Measurements from ENCODE around the gene TESK2. TPM values are rescaled to one million over a fixed set of nuclear protein-coding genes. Genes with fewer than 3 reads are reported as not detected.
A peak's percentile ranks its signal among the peaks of the same experiment; 100 is the strongest.

TESK2 gene
- total and polyA plus RNA-seq, 11 donors: 0.50 to 4.7 (median 1.5) TPM

- Histone ChIP-seq H3K4me1 (peaks cover 11 to 32% (median 24%) of the 10 kb centered on the region in 12 donors), H3K27ac (no peak overlapping the region), H3K4me3 (no peak overlapping the region), H3K9me3 (no peaks in the 10 kb centered on the region), H3K27me3 (no peaks in the 10 kb centered on the region), H3K36me3 (peaks cover 0 to 51% (median 42%) of the 10 kb centered on the region in 9 donors)
- DNase-seq: no peak
- WGBS, 4 donors: 93 to 98% (median 95%) methylated on average over 2 of the region's 2 CpGs
- TF ChIP-seq POLR2A (IDR thresholded peaks at IDR 0.05): no peak
- no peak for TF ChIP-seq CTCF (IDR thresholded peaks at IDR 0.05)
- intact Hi-C loops (cut with DNase I): no loop called here
- ATAC-seq: no peak
Observed at GRCh38 chr1:45346473-45346872, 144.5 kb downstream of the TESK2 start.

GRCh38 chr1:45345014-45345413 is 145.9 kb downstream of the TESK2 start:
- H3K27ac ChIP-seq: no peak overlapping the region
- intact Hi-C loops (cut with DNase I): no loop called here
- H3K4me1 ChIP-seq: peaks cover 11 to 39% (median 34%) of the 10 kb centered on the region in 12 donors
- ATAC-seq: no peak
- no peak for TF ChIP-seq CTCF (IDR thresholded peaks at IDR 0.05)
- TF ChIP-seq POLR2A (IDR thresholded peaks at IDR 0.05): no peak
- WGBS, 4 donors: 91 to 96% (median 95%) methylated on average over 11 to 13 of the region's 13 CpGs
- no peak overlapping the region for H3K4me3 ChIP-seq
- peaks cover 0 to 53% (median 42%) of the 10 kb centered on the region in 9 donors for H3K36me3 ChIP-seq
- no peak for DNase-seq
- H3K9me3 ChIP-seq: no peaks in the 10 kb centered on the region
- no peaks in the 10 kb centered on the region for H3K27me3 ChIP-seq

- no peak overlapping the region for H3K27ac ChIP-seq
- H3K9me3 ChIP-seq: no peaks in the 10 kb centered on the region
- intact Hi-C loops (cut with DNase I): loop anchor here in 1 of 10 donors (5.0 kb wide), 1 partner anchor 148 kb away; the partner anchor contains the start of gene TESK2
- H3K27me3 ChIP-seq: no peaks in the 10 kb centered on the region
- WGBS, 4 donors: 96 to 100% (median 99%) methylated on average over 2 of the region's 2 CpGs
- no peak for DNase-seq
- H3K36me3 ChIP-seq: peaks cover 0 to 53% (median 42%) of the 10 kb centered on the region in 9 donors
- H3K4me1 ChIP-seq: peaks cover 11 to 37% (median 34%) of the 10 kb centered on the region in 12 donors
- no peak for ATAC-seq
- no peak for TF ChIP-seq POLR2A (IDR thresholded peaks at IDR 0.05)
- TF ChIP-seq CTCF (IDR thresholded peaks at IDR 0.05): no peak
- H3K4me3 ChIP-seq: no peak overlapping the region
Observed at GRCh38 chr1:45344499-45344898, 146.5 kb downstream of the TESK2 start.

GRCh38 chr1:45340816-45341466 is 150.0 kb downstream of the TESK2 start:
- ATAC-seq (no peak), DNase-seq (no peak)
- intact Hi-C loops (cut with DNase I): loop anchor here in 3 of 10 donors (2.0 to 5.0 kb wide), 2 partner anchors 38 to 151 kb away; partner anchors contain the start of gene TESK2 (in 1 of the 3)
- Histone ChIP-seq H3K27ac (peak overlapping the region; percentile 89 to 99 (median 98)), H3K36me3 (peaks cover 0 to 47% (median 42%) of the 10 kb centered on the region in 9 donors), H3K9me3 (no peaks in the 10 kb centered on the region), H3K27me3 (no peaks in the 10 kb centered on the region), H3K4me1 (peaks cover 0 to 29% (median 22%) of the 10 kb centered on the region in 12 donors), H3K4me3 (peak overlapping the region; percentile 65 to 98 (median 86))
- TF ChIP-seq CTCF (IDR thresholded peaks at IDR 0.05): no peak
- no peak for TF ChIP-seq POLR2A (IDR thresholded peaks at IDR 0.05)
- 28 to 41% (median 37%) methylated on average over 6 of the region's 6 CpGs for WGBS, 4 donors

Data from heart left ventricle (tissue), 16 donors.